Measurements from ENCODE around the gene VAMP1. TPM values are rescaled to one million over a fixed set of nuclear protein-coding genes. Genes with fewer than 3 reads are reported as not detected.
A peak's percentile ranks its signal among the peaks of the same experiment; 100 is the strongest.

VAMP1 gene
- total and polyA plus RNA-seq, 2 of the 4 experiments (the other 2 are of a cell fraction) = 7.2 to 21.9 TPM

DNA sequence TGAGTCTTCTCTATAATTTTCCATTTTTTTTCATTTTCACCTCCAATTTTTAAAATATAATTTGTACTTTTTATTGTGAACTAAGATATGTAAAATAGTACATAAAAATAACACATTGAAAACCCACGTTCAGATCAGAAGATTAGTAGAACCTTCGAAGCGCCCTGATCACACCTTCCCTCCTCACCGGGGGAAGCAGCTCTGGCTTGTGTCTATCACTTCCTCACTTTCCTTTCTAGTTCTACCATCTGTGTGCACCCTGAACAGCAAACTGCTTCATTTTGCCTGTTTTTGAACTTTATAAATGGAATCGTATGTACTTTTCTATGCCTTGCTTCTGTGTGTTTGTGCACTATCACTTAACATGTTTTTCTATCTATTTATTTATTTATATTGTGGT, 37.5 kb downstream of the VAMP1 start (continued):
- TF ChIP-seq MAFK (IDR thresholded peaks at IDR 0.05; ENCODE audit: low read depth, low read length) = no peak

DNA sequence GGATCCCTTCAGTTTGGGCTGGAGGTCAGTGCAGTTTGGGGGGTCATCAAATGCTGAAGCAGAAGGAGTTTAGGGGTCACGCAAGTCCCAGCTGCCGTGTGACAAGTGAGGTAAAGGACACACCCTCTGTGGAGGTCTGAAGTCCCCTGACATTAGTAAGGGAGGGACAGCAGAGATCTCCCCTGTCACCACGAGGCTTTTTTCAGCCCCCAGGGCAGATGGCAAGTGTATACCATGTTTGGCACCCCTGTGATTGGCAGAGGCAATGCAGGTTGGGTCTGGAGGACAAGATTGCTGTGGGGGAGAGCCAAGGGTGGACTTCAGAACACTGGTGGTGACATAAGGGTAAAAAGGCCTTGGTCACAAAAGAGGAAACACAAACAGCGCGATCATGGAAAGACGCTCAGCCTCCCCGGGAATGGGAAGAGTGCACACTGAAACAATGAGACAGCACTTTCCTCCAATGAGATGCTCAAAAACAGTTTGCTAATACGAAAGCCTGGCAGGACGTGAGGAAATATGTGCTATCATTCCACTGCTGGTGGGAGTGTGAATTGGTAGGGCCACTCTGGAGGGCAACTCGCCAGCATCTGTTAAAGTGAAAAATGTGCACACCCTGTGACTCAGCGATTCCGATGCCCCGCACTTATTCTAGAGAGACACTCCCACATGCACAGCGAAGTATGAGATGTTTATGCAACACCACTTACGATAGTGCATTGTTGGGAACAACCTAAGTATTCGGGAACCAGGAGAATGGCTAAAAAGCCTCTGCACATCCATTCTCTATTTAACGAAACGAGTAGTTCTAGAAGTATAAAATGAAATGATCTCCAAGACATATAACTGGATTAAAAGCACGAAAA, 40.1 kb downstream of the VAMP1 start:
- Histone ChIP-seq H3K18ac (ENCODE audit: low read depth, low read length) (peak overlapping the region; percentile 84), H3K56ac (ENCODE audit: extremely low read depth, insufficient read depth, low read length) (peak overlapping the region; percentile 79), H3K79me1 (ENCODE audit: low read depth in 1 of 2, low read length in 2 of 2) (0 out of 4 replicates have a peak, but pooled peaks cover 0 to 3% of the 10 kb centered on the region in 2 experiments), H2BK120ac (ENCODE audit: low read depth, low read length) (peak overlapping the region; percentile 95), H3K27me3 (ENCODE audit: control insufficient read depth, insufficient read depth, low read length) (no peaks in the 10 kb centered on the region), H3K23ac (ENCODE audit: low read depth, low read length) (peak overlapping the region; percentile 85), H3K4me2 (ENCODE audit: low read depth, low read length) (peak overlapping the region; percentile 42), H3K27ac (ENCODE audit: insufficient read depth, low read length) (peak overlapping the region; percentile 87), H2BK20ac (ENCODE audit: low read depth, low read length) (peak overlapping the region; percentile 92), H2AFZ (replicated peaks; ENCODE audit: low read length, poor library complexity) (peak overlapping the region; percentile 91), H4K5ac (ENCODE audit: low read depth, low read length) (peak overlapping the region; percentile 85), H2BK15ac (ENCODE audit: low read depth, low read length) (peak overlapping the region; percentile 93), H2BK5ac (ENCODE audit: low read depth, low read length, poor library complexity, severe bottlenecking) (peak overlapping the region; percentile 80), H4K8ac (ENCODE audit: low read depth in 2 of 2, low read length in 2 of 2) (peak overlapping the region; percentile 69 to 88), H3K9me3 (ENCODE audit: control insufficient read depth, insufficient read depth, low read length) (no peaks in the 10 kb centered on the region), H3K36me3 (ENCODE audit: control insufficient read depth, insufficient read depth, low read length) (no peaks in the 10 kb centered on the region), H3K9ac (ENCODE audit: low read depth, low read length) (peak overlapping the region; percentile 51), H2AK5ac (ENCODE audit: low read depth, low read length) (peak overlapping the region; percentile 86), H4K91ac (ENCODE audit: insufficient read depth, low read depth, low read length) (peak overlapping the region; percentile 95), H3K9me1 (ENCODE audit: insufficient read depth, low read length) (peaks cover 12% of the 10 kb centered on the region), H3K4ac (ENCODE audit: low read depth, low read length) (peak overlapping the region; percentile 92), H3K4me1 (ENCODE audit: control insufficient read depth, insufficient read depth, low read length) (peaks cover 12% of the 10 kb centered on the region), H4K20me1 (ENCODE audit: insufficient read depth, low read length) (no peaks in the 10 kb centered on the region), H2AK9ac (replicated peaks; ENCODE audit: low read depth, low read length, poor library complexity) (peak overlapping the region; percentile 73), H3K4me3 (ENCODE audit: insufficient read depth, low read depth, low read length) (peak overlapping the region; percentile 1; the same call in 1 of the 2 replicates), H3K14ac (replicated peaks; ENCODE audit: low read depth, low read length) (peak overlapping the region; percentile 85)
- ChIA-PET POLR2A (ENCODE audit: unreplicated experiment) (no interaction called here), CTCF (no interaction called here)
- BruUV-seq (replicated peaks) = no TSS peak
- dilution Hi-C loops (cut with HindIII; ENCODE audit: low sequenced_read_pairs, unreplicated experiment) = no loop called here
- ATAC-seq (ENCODE audit: low read depth) = peak; percentile 92
- peak; percentile 96 for DNase-seq
- no CpG with 5 or more reads among the region's 19 CpGs for WGBS, 2 experiments (ENCODE audit: extremely low coverage in 2 of 2, insufficient read length in 1 of 2)
- intact Hi-C loops (cut with micrococcal nuclease) = loop anchor here (2.0 kb wide), 2 partner anchors 34 to 62 kb away; partner anchors contain the start of gene MRPL51
- in situ Hi-C loops (cut with MboI; ENCODE audit: low sequenced_read_pairs) = no loop called here
- TF ChIP-seq MAFK (IDR thresholded peaks at IDR 0.05; ENCODE audit: low read depth, low read length) (peak; percentile 82), NFE2L2 (IDR thresholded peaks at IDR 0.05; ENCODE audit: low read depth, low read length) (peak; percentile 93), CEBPB (IDR thresholded peaks at IDR 0.05; ENCODE audit: low read depth, low read length) (peak; percentile 89), RCOR1 (IDR thresholded peaks at IDR 0.05; ENCODE audit: insufficient replicate concordance, low read length) (peak; percentile 5), RFX5 (IDR thresholded peaks at IDR 0.05; ENCODE audit: low read depth, low read length) (no peak), POLR2A (IDR thresholded peaks at IDR 0.05; ENCODE audit: low read depth, low read length) (peak; percentile 52; the same call in 1 of the 2 replicates), FOS (IDR thresholded peaks at IDR 0.05; ENCODE audit: low read depth, low read length) (peak; percentile 71), MXI1 (IDR thresholded peaks at IDR 0.05; ENCODE audit: borderline replicate concordance, low read depth, low read length) (peak; percentile 31; the same call in 1 of the 2 replicates), RAD21 (IDR thresholded peaks at IDR 0.05; ENCODE audit: low read length) (no peak)
- TF ChIP-seq, protein P1, sequence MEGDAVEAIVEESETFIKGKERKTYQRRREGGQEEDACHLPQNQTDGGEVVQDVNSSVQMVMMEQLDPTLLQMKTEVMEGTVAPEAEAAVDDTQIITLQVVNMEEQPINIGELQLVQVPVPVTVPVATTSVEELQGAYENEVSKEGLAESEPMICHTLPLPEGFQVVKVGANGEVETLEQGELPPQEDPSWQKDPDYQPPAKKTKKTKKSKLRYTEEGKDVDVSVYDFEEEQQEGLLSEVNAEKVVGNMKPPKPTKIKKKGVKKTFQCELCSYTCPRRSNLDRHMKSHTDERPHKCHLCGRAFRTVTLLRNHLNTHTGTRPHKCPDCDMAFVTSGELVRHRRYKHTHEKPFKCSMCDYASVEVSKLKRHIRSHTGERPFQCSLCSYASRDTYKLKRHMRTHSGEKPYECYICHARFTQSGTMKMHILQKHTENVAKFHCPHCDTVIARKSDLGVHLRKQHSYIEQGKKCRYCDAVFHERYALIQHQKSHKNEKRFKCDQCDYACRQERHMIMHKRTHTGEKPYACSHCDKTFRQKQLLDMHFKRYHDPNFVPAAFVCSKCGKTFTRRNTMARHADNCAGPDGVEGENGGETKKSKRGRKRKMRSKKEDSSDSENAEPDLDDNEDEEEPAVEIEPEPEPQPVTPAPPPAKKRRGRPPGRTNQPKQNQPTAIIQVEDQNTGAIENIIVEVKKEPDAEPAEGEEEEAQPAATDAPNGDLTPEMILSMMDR (conservative IDR thresholded peaks at IDR 0.05; ENCODE audit: low read depth, low read length) = no peak
- TF ChIP-seq, protein P2, sequence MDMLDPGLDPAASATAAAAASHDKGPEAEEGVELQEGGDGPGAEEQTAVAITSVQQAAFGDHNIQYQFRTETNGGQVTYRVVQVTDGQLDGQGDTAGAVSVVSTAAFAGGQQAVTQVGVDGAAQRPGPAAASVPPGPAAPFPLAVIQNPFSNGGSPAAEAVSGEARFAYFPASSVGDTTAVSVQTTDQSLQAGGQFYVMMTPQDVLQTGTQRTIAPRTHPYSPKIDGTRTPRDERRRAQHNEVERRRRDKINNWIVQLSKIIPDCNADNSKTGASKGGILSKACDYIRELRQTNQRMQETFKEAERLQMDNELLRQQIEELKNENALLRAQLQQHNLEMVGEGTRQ (IDR thresholded peaks at IDR 0.05; ENCODE audit: low read depth, low read length) = no peak
